HepG2 (cell line): Measurements from ENCODE around the gene SYTL2.

Experiments used
- EZH2 ChIP-seq: conservative IDR thresholded peaks from 2 replicates; pipeline ENCODE4 v1.6.1; 2012; ENCODE audit warnings: mild to moderate bottlenecking, low read depth, low read length, moderate library complexity
- YY1 ChIP-seq: IDR thresholded peaks from 2 replicates; pipeline ENCODE4 v1.6.1; 2011; ENCODE audit warnings: low read length, low read depth, moderate library complexity, mild to moderate bottlenecking; ENCODE audit not compliant: insufficient read depth, insufficient replicate concordance
- ZBTB21 ChIP-seq: sonication (generic); formaldehyde crosslinking; IDR thresholded peaks from 2 replicates; pipeline ENCODE4 v1.4.0; 2020; ENCODE audit warnings: missing genetic modification reagents
- ZNF616 ChIP-seq: sonication (generic); formaldehyde crosslinking; IDR thresholded peaks from 2 replicates; pipeline ENCODE4 v1.5.0; 2020; ENCODE audit warnings: low read depth, mild to moderate bottlenecking, missing genetic modification reagents

- TF ChIP-seq ZBTB21 (no peak), EZH2 (no peak), YY1 (no peak), ZNF616 (CRISPR knock-in tag) (no peak)
Measured at GRCh38 chr11:85665733-85666132, 145.2 kb downstream of the SYTL2 start.
